HEK293 (cell line): Measurements from ENCODE around the gene MAP3K5.

Experiments used
- PRDM4 ChIP-seq: fragments of 450-650 bp; formaldehyde crosslinking; IDR thresholded peaks from 2 replicates; pipeline ENCODE4 v1.5.1; 2017; ENCODE audit warnings: missing biosample characterization, missing genetic modification characterization
- ZBTB49 ChIP-seq: fragments of 450-650 bp; formaldehyde crosslinking; IDR thresholded peaks from 2 replicates; pipeline ENCODE4 v1.5.1; 2016; ENCODE audit warnings: missing biosample characterization, missing genetic modification characterization, low read depth
- ZNF146 ChIP-seq: fragments of 450-650 bp; formaldehyde crosslinking; IDR thresholded peaks from 2 replicates; pipeline ENCODE4 v1.5.1; 2016; ENCODE audit warnings: missing biosample characterization, missing genetic modification characterization
- ZNF501 ChIP-seq: fragments of 450-650 bp; formaldehyde crosslinking; IDR thresholded peaks from 2 replicates; pipeline ENCODE4 v1.5.1; 2016; ENCODE audit warnings: missing biosample characterization, missing genetic modification characterization
- ZNF664 ChIP-seq: fragments of 450-650 bp; formaldehyde crosslinking; IDR thresholded peaks from 2 replicates; pipeline ENCODE4 v1.5.1; 2016; ENCODE audit warnings: missing biosample characterization, missing genetic modification characterization

- TF ChIP-seq ZBTB49 (no peak), ZNF146 (tag by site-specific recombination) (no peak), ZNF501 (no peak), PRDM4 (tag by site-specific recombination) (no peak), ZNF664 (tag by site-specific recombination) (no peak)
Measured at GRCh38 chr6:136795996-136796395, 3.7 kb upstream of the MAP3K5 start.
